ENCODE measurements around the gene ARL6IP4.

GRCh38 chr12:122998316-122998715, 17.8 kb downstream of the ARL6IP4 start:
- TF ChIP-seq, protein P1, sequence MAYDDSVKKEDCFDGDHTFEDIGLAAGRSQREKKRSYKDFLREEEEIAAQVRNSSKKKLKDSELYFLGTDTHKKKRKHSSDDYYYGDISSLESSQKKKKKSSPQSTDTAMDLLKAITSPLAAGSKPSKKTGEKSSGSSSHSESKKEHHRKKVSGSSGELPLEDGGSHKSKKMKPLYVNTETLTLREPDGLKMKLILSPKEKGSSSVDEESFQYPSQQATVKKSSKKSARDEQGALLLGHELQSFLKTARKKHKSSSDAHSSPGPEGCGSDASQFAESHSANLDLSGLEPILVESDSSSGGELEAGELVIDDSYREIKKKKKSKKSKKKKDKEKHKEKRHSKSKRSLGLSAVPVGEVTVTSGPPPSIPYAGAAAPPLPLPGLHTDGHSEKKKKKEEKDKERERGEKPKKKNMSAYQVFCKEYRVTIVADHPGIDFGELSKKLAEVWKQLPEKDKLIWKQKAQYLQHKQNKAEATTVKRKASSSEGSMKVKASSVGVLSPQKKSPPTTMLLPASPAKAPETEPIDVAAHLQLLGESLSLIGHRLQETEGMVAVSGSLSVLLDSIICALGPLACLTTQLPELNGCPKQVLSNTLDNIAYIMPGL (CRISPR knock-in tag; IDR thresholded peaks at IDR 0.05; ENCODE audit: borderline replicate concordance) = no peak
- TF ChIP-seq, protein P2, sequence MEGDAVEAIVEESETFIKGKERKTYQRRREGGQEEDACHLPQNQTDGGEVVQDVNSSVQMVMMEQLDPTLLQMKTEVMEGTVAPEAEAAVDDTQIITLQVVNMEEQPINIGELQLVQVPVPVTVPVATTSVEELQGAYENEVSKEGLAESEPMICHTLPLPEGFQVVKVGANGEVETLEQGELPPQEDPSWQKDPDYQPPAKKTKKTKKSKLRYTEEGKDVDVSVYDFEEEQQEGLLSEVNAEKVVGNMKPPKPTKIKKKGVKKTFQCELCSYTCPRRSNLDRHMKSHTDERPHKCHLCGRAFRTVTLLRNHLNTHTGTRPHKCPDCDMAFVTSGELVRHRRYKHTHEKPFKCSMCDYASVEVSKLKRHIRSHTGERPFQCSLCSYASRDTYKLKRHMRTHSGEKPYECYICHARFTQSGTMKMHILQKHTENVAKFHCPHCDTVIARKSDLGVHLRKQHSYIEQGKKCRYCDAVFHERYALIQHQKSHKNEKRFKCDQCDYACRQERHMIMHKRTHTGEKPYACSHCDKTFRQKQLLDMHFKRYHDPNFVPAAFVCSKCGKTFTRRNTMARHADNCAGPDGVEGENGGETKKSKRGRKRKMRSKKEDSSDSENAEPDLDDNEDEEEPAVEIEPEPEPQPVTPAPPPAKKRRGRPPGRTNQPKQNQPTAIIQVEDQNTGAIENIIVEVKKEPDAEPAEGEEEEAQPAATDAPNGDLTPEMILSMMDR (IDR thresholded peaks at IDR 0.05) = no peak
- TF ChIP-seq CBX2 (IDR thresholded peaks at IDR 0.05; ENCODE audit: borderline replicate concordance, low read depth) = no peak
- no peak for TF ChIP-seq EP300 (IDR thresholded peaks at IDR 0.05)
- no peak for TF ChIP-seq RAD21 (conservative IDR thresholded peaks at IDR 0.05 in 1 of 2, IDR thresholded peaks at IDR 0.05 in 1 of 2)
- TF ChIP-seq ZFP36 (IDR thresholded peaks at IDR 0.05; ENCODE audit: borderline replicate concordance, partially characterized antibody) = no peak
- no peak for TF ChIP-seq RCOR1 (IDR thresholded peaks at IDR 0.05; ENCODE audit: low read depth, low read length)
- no peak for TF ChIP-seq EHMT2 (IDR thresholded peaks at IDR 0.05; ENCODE audit: low read depth)

Data from A549 (cell line).